Smooth muscle cell (in vitro differentiated cells): ENCODE data around the gene HCRTR2. TPM values are rescaled to one million over a fixed set of nuclear protein-coding genes. Genes with fewer than 3 reads are reported as not detected.

Source experiments
- DNase-seq: peaks from one replicate; lab custom pipeline; 2025; ENCODE audit not compliant: unreplicated experiment; lab: John Stamatoyannopoulos, UW
- H2AFZ ChIP-seq: fragments of 200-600 bp; sonication (generic); 2 replicates; pipeline ENCODE4 v1.6.0; 2016; ENCODE audit warnings: antibody characterized with exemption, low read depth, mild to moderate bottlenecking
- H3F3A ChIP-seq: fragments of 200-600 bp; sonication (generic); 2 replicates; pipeline ENCODE4 v1.6.0; 2017; ENCODE audit warnings: antibody characterized with exemption, low read depth
- H3K27ac ChIP-seq: fragments of 200-600 bp; sonication (generic); 2 replicates; pipeline ENCODE4 v1.5.1; 2016; ENCODE audit warnings: low read depth, mild to moderate bottlenecking
- H3K27me3 ChIP-seq: fragments of 200-600 bp; sonication (generic); 2 replicates; pipeline ENCODE4 v1.6.1; 2016; ENCODE audit warnings: low read depth, mild to moderate bottlenecking
- H3K36me3 ChIP-seq: fragments of 200-600 bp; sonication (generic); 2 replicates; pipeline ENCODE4 v1.5.1; 2016; ENCODE audit warnings: low read depth
- H3K4me1 ChIP-seq: fragments of 200-600 bp; sonication (generic); 2 replicates; pipeline ENCODE4 v1.5.1; 2016; ENCODE audit warnings: low read depth
- H3K4me2 ChIP-seq: fragments of 200-600 bp; sonication (generic); 2 replicates; pipeline ENCODE4 v1.6.0; 2016; ENCODE audit warnings: mild to moderate bottlenecking
- H3K4me3 ChIP-seq: fragments of 200-600 bp; sonication (generic); 2 replicates; pipeline ENCODE4 v1.5.1; 2016; ENCODE audit warnings: mild to moderate bottlenecking
- H3K79me2 ChIP-seq: fragments of 200-600 bp; sonication (generic); 2 replicates; pipeline ENCODE4 v1.6.0; 2016; ENCODE audit warnings: low read depth, mild to moderate bottlenecking
- H3K9ac ChIP-seq: fragments of 200-600 bp; sonication (generic); 2 replicates; pipeline ENCODE4 v1.6.0; 2016; ENCODE audit warnings: low read depth
- H3K9me3 ChIP-seq: fragments of 200-600 bp; sonication (generic); replicated peaks from 2 replicates; pipeline ENCODE4 v1.5.1; 2016; ENCODE audit warnings: low read depth
- H4K20me1 ChIP-seq: fragments of 200-600 bp; sonication (generic); 2 replicates; pipeline ENCODE4 v1.6.0; 2016; ENCODE audit warnings: low read depth
- CTCF ChIP-seq: fragments of 200-600 bp; sonication (generic); IDR thresholded peaks from 2 replicates; pipeline ENCODE4 v1.5.1; 2017; ENCODE audit warnings: borderline replicate concordance, mild to moderate bottlenecking, antibody characterized with exemption; ENCODE audit not compliant: insufficient read depth, poor library complexity, severe bottlenecking
- WGBS: methylation state at CpG from one replicate; pipeline ENCODE4 v1.1.7; 2016; ENCODE audit warnings: low lambda C conversion rate; 5-methylcytosine and 5-hydroxymethylcytosine counted together
- polyA plus RNA-seq: library from polyadenylated mRNA; unstranded; fragments of >200 nt; fragmentation: Nextera tagmentation; extraction: Ambion mirVana; gene quantifications from 2 replicates; pipeline ENCODE4 v1.2.1, GENCODE V29; 2016
- total RNA-seq: library from RNA; depleted of rRNA; stranded (reverse); fragments of >200 nt; gene quantifications from 2 replicates; pipeline ENCODE4 v1.2.3, GENCODE V29; 2014

Gene HCRTR2
- total and polyA plus RNA-seq, 2 experiments from 2014 or later = 0.47 to 2.4 TPM

DNA sequence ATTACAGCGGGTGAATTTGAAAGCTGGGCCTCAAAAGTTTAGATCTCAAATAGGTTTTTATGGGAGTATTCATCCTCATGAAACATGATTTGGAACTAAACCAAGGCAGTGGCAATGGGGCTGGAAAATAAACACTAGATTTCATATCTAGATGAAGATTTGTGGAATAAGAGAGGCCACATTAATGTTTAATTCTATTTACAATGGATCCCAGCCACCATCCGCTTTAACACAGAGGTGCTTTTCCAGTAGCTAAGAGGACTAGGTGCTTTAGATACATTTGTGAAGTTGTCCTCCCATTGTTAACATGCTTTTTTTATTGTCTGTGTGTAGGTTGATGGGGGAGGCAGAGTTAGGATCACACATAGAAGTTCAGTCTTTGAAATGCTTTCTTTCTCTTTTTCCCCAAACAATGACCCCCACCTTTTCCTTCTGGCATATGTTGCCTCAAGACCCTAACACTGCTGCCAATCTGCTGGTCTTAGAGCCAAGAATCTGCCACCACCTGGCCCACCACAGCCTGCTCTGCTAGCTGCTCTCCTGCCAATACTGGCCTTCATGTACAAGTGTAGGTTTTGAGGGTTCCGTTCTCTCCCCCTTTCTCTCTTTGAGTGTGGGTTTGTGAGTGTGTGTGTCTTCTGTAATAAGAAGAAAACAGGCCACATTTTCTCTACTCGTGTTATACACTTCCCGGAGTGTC is 125.1 kb downstream of the HCRTR2 start:
- no peak overlapping the region for H3K9ac ChIP-seq
- no peak overlapping the region for H2AFZ ChIP-seq
- DNase-seq = no peak
- 94% methylated on average over 5 of the region's 5 CpGs for WGBS
- H3K4me3 ChIP-seq = no peak overlapping the region
- no peaks in the 10 kb centered on the region for H3K27me3 ChIP-seq
- H3K9me3 ChIP-seq = no peaks in the 10 kb centered on the region
- H3K36me3 ChIP-seq = no peaks in the 10 kb centered on the region
- H3F3A ChIP-seq = no peaks in the 10 kb centered on the region
- H3K4me2 ChIP-seq = no peak overlapping the region
- no peak for TF ChIP-seq CTCF
- no peak overlapping the region for H3K27ac ChIP-seq
- H3K79me2 ChIP-seq = no peaks in the 10 kb centered on the region
- no peaks in the 10 kb centered on the region for H3K4me1 ChIP-seq
- no peaks in the 10 kb centered on the region for H4K20me1 ChIP-seq

DNA sequence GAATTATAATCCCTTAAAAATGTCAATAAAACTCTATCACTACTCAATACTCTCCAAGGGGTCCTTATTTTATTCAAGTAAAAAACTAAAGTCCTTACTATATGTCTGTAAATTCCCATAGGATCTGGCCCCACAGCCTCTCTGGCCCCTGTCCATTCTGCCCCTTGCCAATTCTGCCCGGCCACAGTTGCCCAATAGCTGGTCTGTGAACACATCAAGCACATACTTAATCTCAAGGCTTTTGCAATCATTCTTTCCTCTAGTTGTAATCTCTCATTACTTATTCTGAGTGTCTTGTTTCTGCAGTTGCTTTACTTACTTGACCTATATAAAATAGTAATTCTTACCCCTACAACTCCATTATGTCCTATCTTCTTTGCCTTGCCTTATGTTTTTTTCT is 130.4 kb downstream of the HCRTR2 start:
- 86% methylated on average over 1 of the region's 1 CpG for WGBS
- no peak overlapping the region for H2AFZ ChIP-seq
- no peaks in the 10 kb centered on the region for H3K36me3 ChIP-seq
- no peaks in the 10 kb centered on the region for H3K79me2 ChIP-seq
- H4K20me1 ChIP-seq = no peaks in the 10 kb centered on the region
- no peak overlapping the region for H3K9ac ChIP-seq
- H3K27me3 ChIP-seq = no peaks in the 10 kb centered on the region
- H3K9me3 ChIP-seq = no peaks in the 10 kb centered on the region
- H3K4me1 ChIP-seq = no peaks in the 10 kb centered on the region
- H3F3A ChIP-seq = no peaks in the 10 kb centered on the region
- no peak overlapping the region for H3K27ac ChIP-seq
- H3K4me3 ChIP-seq = no peak overlapping the region
- TF ChIP-seq CTCF = no peak
- DNase-seq = no peak
- no peak overlapping the region for H3K4me2 ChIP-seq

DNA sequence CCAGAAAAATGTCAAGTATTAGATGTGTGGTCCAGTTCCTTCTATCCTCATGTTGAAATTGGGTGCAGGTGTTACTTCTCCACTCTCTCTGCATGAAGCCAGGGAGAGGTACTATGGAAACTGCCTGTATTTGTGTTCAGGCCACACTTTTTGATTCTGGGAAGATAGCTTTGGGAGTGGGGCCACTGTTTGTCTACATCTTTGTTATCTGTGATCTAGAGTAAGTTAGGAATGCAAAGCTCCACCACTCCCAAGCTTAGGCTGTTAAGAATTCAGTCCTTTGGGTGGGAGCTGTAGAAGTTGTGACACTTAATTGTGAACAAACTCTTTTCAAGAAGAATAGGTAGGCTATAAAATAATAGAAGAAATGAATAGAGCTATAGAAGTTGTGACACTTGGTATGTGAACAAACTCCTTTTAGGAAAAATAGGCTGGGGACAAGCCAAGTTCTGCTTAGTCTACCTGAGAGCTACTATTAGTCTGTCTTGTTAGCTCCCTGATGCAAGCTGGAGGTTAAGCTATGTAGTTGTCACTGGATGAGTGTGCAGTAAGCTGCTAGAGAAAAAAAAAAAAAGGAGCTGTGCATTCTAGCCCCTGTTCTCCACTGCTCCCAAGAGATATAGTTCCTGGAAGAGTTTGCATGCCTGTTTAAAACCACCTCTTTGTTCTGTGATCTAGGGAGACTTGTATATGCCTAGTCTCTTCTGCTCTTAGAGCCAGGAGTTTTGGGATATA is 145.8 kb downstream of the HCRTR2 start:
- DNase-seq = no peak
- H3K4me1 ChIP-seq = no peaks in the 10 kb centered on the region
- H3K4me3 ChIP-seq = no peak overlapping the region
- no peaks in the 10 kb centered on the region for H3K27me3 ChIP-seq
- H3K4me2 ChIP-seq = no peak overlapping the region
- no peaks in the 10 kb centered on the region for H3K36me3 ChIP-seq
- H3K27ac ChIP-seq = no peak overlapping the region
- H3K9ac ChIP-seq = no peak overlapping the region
- no peaks in the 10 kb centered on the region for H4K20me1 ChIP-seq
- H2AFZ ChIP-seq = no peak overlapping the region
- H3F3A ChIP-seq = no peaks in the 10 kb centered on the region
- H3K79me2 ChIP-seq = no peaks in the 10 kb centered on the region
- TF ChIP-seq CTCF = no peak
- no peaks in the 10 kb centered on the region for H3K9me3 ChIP-seq

DNA sequence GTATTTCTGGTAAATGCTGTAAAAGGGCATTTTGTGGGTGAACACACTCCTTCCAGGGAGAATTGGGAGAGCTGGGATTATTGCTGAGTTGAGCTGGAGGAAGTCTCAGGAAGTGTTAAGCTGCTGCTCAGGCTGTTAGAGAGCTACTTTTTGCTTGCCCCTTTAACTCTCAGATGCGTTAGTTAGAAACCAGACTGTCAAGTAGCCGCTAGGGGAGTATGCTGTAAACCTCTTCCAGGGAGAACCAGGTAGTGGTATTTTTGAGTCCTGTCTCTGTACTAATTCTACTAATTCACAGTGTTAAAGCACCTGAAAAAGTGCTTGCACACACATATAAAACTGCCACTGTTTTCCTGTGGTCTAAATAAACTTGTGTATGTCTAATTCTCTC is 146.4 kb downstream of the HCRTR2 start:
- Histone ChIP-seq H3K36me3 (no peaks in the 10 kb centered on the region), H2AFZ (no peak overlapping the region), H3K4me3 (no peak overlapping the region), H3K27me3 (no peaks in the 10 kb centered on the region), H3K79me2 (no peaks in the 10 kb centered on the region), H3K4me2 (no peak overlapping the region), H3K4me1 (no peaks in the 10 kb centered on the region), H3K9ac (no peak overlapping the region), H3K9me3 (no peaks in the 10 kb centered on the region), H3K27ac (no peak overlapping the region), H3F3A (no peaks in the 10 kb centered on the region), H4K20me1 (no peaks in the 10 kb centered on the region)
- no peak for DNase-seq
- no peak for TF ChIP-seq CTCF
- 37% methylated on average over 2 of the region's 2 CpGs for WGBS
